ENCODE results near the gene CCK.

The CCK gene

GRCh38 chr3:42224658-42225421 is 41.1 kb downstream of the CCK start:
- DNase-seq: no peak

DNA sequence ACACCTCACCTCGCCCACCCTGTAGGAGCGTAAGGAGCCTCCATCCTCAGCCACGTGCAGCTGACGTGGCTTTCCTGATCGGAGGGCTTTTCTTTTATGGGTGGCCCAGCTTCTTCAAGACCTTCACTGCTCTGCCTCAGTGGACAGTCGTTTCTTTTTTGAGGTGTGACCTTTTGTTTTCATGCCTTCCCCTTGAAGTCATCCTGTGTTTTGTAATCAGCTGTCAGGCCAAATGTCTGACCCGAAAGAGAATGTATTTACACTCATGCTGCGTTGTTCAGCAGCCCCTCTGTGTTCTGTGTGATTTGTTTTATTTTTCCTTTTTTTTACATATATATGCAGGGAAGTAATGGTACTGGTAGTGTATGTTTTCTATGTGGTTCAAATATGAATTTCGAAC is 41.8 kb downstream of the CCK start:
- DNase-seq: no peak

- DNase-seq: no peak
These were observed 42.9 kb downstream of the CCK start for GRCh38 chr3:42222942-42223693.

GRCh38 chr3:42220436-42221121 is 45.4 kb downstream of the CCK start:
- no peak for DNase-seq

DNA sequence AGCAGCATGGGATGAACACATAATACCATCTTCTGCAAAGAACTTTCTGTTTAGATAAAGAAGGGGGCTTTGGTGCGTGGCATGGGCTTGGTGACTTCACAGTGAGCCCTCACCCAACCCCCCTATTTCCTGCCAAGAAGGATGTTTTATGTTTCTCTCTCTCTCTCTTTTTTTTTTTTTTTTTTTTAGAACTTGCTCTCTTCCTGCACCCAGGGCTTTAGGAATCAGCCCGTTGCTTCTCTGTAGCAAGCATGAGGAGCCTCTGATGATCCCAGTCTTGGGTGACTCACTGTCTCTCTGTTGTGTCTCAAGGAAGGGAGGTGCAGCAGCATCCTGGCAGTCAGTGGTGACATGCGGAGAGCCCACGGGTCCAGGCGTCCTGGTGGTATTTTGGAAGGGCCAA is 49.1 kb downstream of the CCK start:
- no peak for DNase-seq

- DNase-seq: no peak
These were observed 49.7 kb downstream of the CCK start for GRCh38 chr3:42216302-42216701.

DNA sequence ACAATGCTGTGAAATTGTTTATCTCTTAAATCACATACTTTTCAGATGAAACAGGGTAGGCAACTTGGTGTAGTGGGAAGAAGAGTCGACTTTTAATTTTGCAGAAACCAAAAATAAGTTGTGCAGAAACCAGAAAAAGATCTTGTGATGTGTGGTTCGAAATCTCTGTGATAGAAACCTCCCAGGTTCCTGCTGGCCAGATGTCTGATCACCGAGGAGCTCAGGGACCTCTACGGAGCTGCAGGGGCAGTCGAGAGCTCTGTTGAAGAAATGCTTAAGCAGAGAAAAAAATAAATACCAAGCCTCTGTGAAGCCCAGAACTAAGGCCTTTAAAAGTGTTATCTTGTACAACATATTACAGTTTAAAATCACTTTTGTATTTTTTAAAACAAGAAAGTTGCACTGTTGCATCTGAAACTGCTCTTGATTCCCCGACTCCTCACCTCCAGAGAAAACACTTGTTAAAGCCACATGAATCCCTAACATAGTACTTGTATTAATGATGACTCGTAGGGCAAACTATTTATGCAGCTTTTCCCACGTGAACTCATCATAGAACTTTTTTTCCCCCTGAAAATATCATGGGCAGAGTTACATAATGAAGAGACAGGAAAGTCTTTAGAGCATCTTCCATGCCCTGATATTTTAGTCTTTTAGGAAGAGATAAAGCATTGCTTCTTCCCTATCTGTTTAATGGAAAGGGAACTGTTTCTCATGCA is 51.3 kb downstream of the CCK start:
- no peak for DNase-seq

- no peak for DNase-seq
These were observed 51.9 kb downstream of the CCK start for GRCh38 chr3:42214064-42214463.

DNA sequence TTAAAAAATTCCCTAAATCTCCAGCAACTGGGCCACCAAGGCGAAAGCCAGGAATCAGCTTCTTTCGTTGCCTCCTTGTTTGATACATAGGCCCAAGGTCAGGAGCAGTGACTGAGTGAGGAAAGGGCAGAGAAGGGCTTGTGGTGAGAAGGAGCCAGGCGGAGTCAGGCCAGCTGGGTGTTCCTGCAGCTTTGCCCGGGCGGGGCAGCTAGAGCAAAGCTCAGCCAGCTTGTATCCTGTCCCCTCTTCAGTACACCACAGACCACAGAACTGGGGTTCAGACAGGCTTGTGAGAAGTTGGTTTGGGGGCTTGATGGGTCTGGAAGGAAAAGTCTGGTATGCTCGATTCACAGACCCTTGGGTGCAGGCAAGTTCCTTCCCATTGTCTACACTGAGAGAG is 52.6 kb downstream of the CCK start:
- DNase-seq: no peak

GRCh38 chr3:42210726-42211125 is 55.3 kb downstream of the CCK start:
- no peak for DNase-seq

- no peak for DNase-seq
These were observed 56.1 kb downstream of the CCK start for GRCh38 chr3:42209917-42210316.

Measured in NCI-H1105 (cell line).